ENCODE measurements around the gene TMEM69. TPM values are rescaled to one million over a fixed set of nuclear protein-coding genes. Genes with fewer than 3 reads are reported as not detected.
"Not testable (repeated sequence)": the region's sequence is repeated elsewhere in the genome, so short reads cannot be mapped to it uniquely, and the experiment has no call there.

The TMEM69 gene
- total and polyA plus RNA-seq, 4 donors, result 8.0 to 13.0 (median 12.0) TPM

GRCh38 chr1:45674478-45674877, 13.5 kb upstream of the TMEM69 start:
- 43% methylated on average over 5 of the region's 5 CpGs for WGBS
- peaks cover 14 to 56% (median 45%) of the 10 kb centered on the region in 4 donors for H3K4me1 ChIP-seq (ENCODE audit: control insufficient read depth in 4 of 4, insufficient read depth in 4 of 4, low read length in 3 of 4)
- H3K9me3 ChIP-seq (ENCODE audit: control insufficient read depth in 4 of 4, low read length in 3 of 4), result no peaks in the 10 kb centered on the region
- no peak overlapping the region for H3K9ac ChIP-seq (ENCODE audit: low read depth in 1 of 2, low read length in 2 of 2)
- no peak overlapping the region for H3K4me3 ChIP-seq (ENCODE audit: low read depth in 1 of 3, low read length in 3 of 3)
- H3K27ac ChIP-seq (ENCODE audit: low read depth in 1 of 2, low read length in 2 of 2), result no peak overlapping the region
- no peak for TF ChIP-seq MAX (IDR thresholded peaks at IDR 0.05)
- no peak for TF ChIP-seq GABPA (IDR thresholded peaks at IDR 0.05 in 1 of 2, conservative IDR thresholded peaks at IDR 0.05 in 1 of 2)
- no peak for TF ChIP-seq ATF3 (IDR thresholded peaks at IDR 0.05)
- TF ChIP-seq ZBTB33 (IDR thresholded peaks at IDR 0.05), result no peak
- TF ChIP-seq HNF4A (conservative IDR thresholded peaks at IDR 0.05), result peak in 1 of 2 donors; percentile 31
- no peak for TF ChIP-seq EGR1 (IDR thresholded peaks at IDR 0.05; ENCODE audit: low read depth in 2 of 2)
- TF ChIP-seq CTCF (IDR thresholded peaks at IDR 0.05; ENCODE audit: low read depth, low read length, missing input control), result no peak
- DNase-seq (ENCODE audit: low spot score), result no peak
- H3K27me3 ChIP-seq (ENCODE audit: control insufficient read depth in 4 of 4, insufficient read depth in 4 of 4, low read length in 3 of 4), result no peaks in the 10 kb centered on the region
- no peaks in the 10 kb centered on the region for H3K36me3 ChIP-seq (ENCODE audit: control insufficient read depth in 4 of 4, insufficient read depth in 3 of 4, low read depth in 1 of 4, low read length in 3 of 4)

- H3K36me3 ChIP-seq (ENCODE audit: control insufficient read depth in 4 of 4, insufficient read depth in 3 of 4, low read depth in 1 of 4, low read length in 3 of 4); H3K27ac ChIP-seq (ENCODE audit: low read depth in 1 of 2, low read length in 2 of 2); H3K27me3 ChIP-seq (ENCODE audit: control insufficient read depth in 4 of 4, insufficient read depth in 4 of 4, low read length in 3 of 4); DNase-seq (ENCODE audit: low spot score); H3K4me3 ChIP-seq (ENCODE audit: low read depth in 1 of 3, low read length in 3 of 3); H3K9me3 ChIP-seq (ENCODE audit: control insufficient read depth in 4 of 4, low read length in 3 of 4); H3K9ac ChIP-seq (ENCODE audit: low read depth in 1 of 2, low read length in 2 of 2): not testable (repeated sequence)
- WGBS, result 95% methylated on average over 7 of the region's 7 CpGs
- peaks cover 16 to 65% (median 52%) of the 10 kb centered on the region in 4 donors for H3K4me1 ChIP-seq (ENCODE audit: control insufficient read depth in 4 of 4, insufficient read depth in 4 of 4, low read length in 3 of 4)
Observed at GRCh38 chr1:45676553-45676952, 11.4 kb upstream of the TMEM69 start.

- whole genome bisulfite sequencing, result 72% methylated on average over 3 of the region's 3 CpGs
- DNase-seq (ENCODE audit: low spot score), result no peak
- Histone ChIP-seq H3K27ac (ENCODE audit: low read depth in 1 of 2, low read length in 2 of 2) (no peak overlapping the region), H3K36me3 (ENCODE audit: control insufficient read depth in 4 of 4, insufficient read depth in 3 of 4, low read depth in 1 of 4, low read length in 3 of 4) (no peaks in the 10 kb centered on the region), H3K9ac (ENCODE audit: low read depth in 1 of 2, low read length in 2 of 2) (no peak overlapping the region), H3K27me3 (ENCODE audit: control insufficient read depth in 4 of 4, insufficient read depth in 4 of 4, low read length in 3 of 4) (no peaks in the 10 kb centered on the region), H3K9me3 (ENCODE audit: control insufficient read depth in 4 of 4, low read length in 3 of 4) (no peaks in the 10 kb centered on the region), H3K4me3 (ENCODE audit: low read depth in 1 of 3, low read length in 3 of 3) (no peak overlapping the region), H3K4me1 (ENCODE audit: control insufficient read depth in 4 of 4, insufficient read depth in 4 of 4, low read length in 3 of 4) (peaks cover 19 to 69% (median 58%) of the 10 kb centered on the region in 4 donors)
- TF ChIP-seq RAD21 (IDR thresholded peaks at IDR 0.05) (no peak), FOXA1 (IDR thresholded peaks at IDR 0.05) (no peak), CTCF (IDR thresholded peaks at IDR 0.05; ENCODE audit: low read depth, low read length, missing input control) (no peak), HNF4G (IDR thresholded peaks at IDR 0.05) (no peak), RXRA (IDR thresholded peaks at IDR 0.05) (no peak), FOXA2 (IDR thresholded peaks at IDR 0.05) (no peak), TAF1 (conservative IDR thresholded peaks at IDR 0.05) (no peak), YY1 (IDR thresholded peaks at IDR 0.05) (no peak), ZBTB33 (IDR thresholded peaks at IDR 0.05) (no peak), JUND (IDR thresholded peaks at IDR 0.05) (no peak), EGR1 (IDR thresholded peaks at IDR 0.05; ENCODE audit: low read depth in 2 of 2) (no peak), HNF4A (conservative IDR thresholded peaks at IDR 0.05) (no peak), SP1 (IDR thresholded peaks at IDR 0.05) (no peak), ATF3 (IDR thresholded peaks at IDR 0.05) (no peak), MAX (IDR thresholded peaks at IDR 0.05) (no peak)
Observed at GRCh38 chr1:45677751-45678245, 10.2 kb upstream of the TMEM69 start.

Data from liver (tissue), 9 donors.